ENCODE results near the gene ZEB2. TPM values are rescaled to one million over a fixed set of nuclear protein-coding genes. Genes with fewer than 3 reads are reported as not detected.

ZEB2 gene
- total and polyA plus RNA-seq, 10 of the 15 experiments (the other 5 are each of a cell fraction or from before 2014, with no cell fraction given) = 0.14 to 3.2 (median 0.84) TPM

- TF ChIP-seq CBX5 (IDR thresholded peaks at IDR 0.05; ENCODE audit: low read depth) = no peak
Measured at GRCh38 chr2:144376926-144377325, 143.0 kb downstream of the ZEB2 start (continued).

- Histone ChIP-seq H3K4me3 (no peak overlapping the region), H3K4me1 (ENCODE audit: control insufficient read depth, insufficient read depth, low read length) (peaks cover 5% of the 10 kb centered on the region), H3K9me3 (replicated peaks; ENCODE audit: control insufficient read depth, insufficient read depth, low read length) (no peaks in the 10 kb centered on the region), H3K79me2 (ENCODE audit: control insufficient read depth, insufficient read depth, low read length) (no peaks in the 10 kb centered on the region), H3K4me2 (ENCODE audit: control insufficient read depth, insufficient read depth) (no peak overlapping the region), H4K20me1 (ENCODE audit: control insufficient read depth, insufficient read depth) (no peaks in the 10 kb centered on the region), H3K27me3 (replicated peaks in 1 of 2; ENCODE audit: control insufficient read depth in 2 of 2, insufficient read depth in 2 of 2, low read length in 1 of 2) (no peaks in the 10 kb centered on the region), H3K36me3 (ENCODE audit: control insufficient read depth in 2 of 2, insufficient read depth in 2 of 2, low read length in 1 of 2) (no peaks in the 10 kb centered on the region), H3K9ac (ENCODE audit: control insufficient read depth, insufficient read depth, low read length) (no peak overlapping the region), H3K27ac (ENCODE audit: control insufficient read depth, insufficient read depth) (no peak overlapping the region), H2AFZ (ENCODE audit: control insufficient read depth, low read depth, low read length) (no peak overlapping the region)
- ChIA-PET SMC1A (ENCODE audit: uncharacterized antibody, unreplicated experiment) (interaction anchor here (0.5 to 0.8 kb wide), 3 partner anchors 11 to 998 kb away, joined by 3 read pairs; no protein-coding TSS in a partner anchor), RAD21 (ENCODE audit: unreplicated experiment) (no interaction called here), POLR2A (no interaction called here), CTCF (no interaction called here)
- in situ Hi-C loops (cut with MboI) (no loop called here), intact Hi-C loops (cut with micrococcal nuclease; ENCODE audit: unreplicated experiment) (no loop called here)
- no peak for DNase-seq (ENCODE audit: low read depth, low spot score)
- no TSS peak for BruUV-seq (replicated peaks)
- TF ChIP-seq BHLHE40 (IDR thresholded peaks at IDR 0.05; ENCODE audit: borderline replicate concordance in 1 of 2, low read depth in 2 of 2, low read length in 1 of 2) (no peak), TAF1 (IDR thresholded peaks at IDR 0.05; ENCODE audit: borderline replicate concordance, low read depth, low read length) (no peak), USF1 (IDR thresholded peaks at IDR 0.05; ENCODE audit: borderline replicate concordance, extremely low read length, insufficient read depth, low read depth, low read length) (no peak), PRDM15 (CRISPR knock-in tag; IDR thresholded peaks at IDR 0.05) (no peak), CHD2 (IDR thresholded peaks at IDR 0.05; ENCODE audit: borderline replicate concordance, low read depth, low read length) (no peak), PAX5 (IDR thresholded peaks at IDR 0.05; ENCODE audit: borderline replicate concordance, low read depth, low read length) (no peak), CHD4 (IDR thresholded peaks at IDR 0.05) (no peak), TBL1XR1 (IDR thresholded peaks at IDR 0.05; ENCODE audit: low read depth, low read length) (no peak), CREM (IDR thresholded peaks at IDR 0.05; ENCODE audit: low read depth) (no peak), EP300 (IDR thresholded peaks at IDR 0.05; ENCODE audit: borderline replicate concordance in 1 of 2, control insufficient read depth in 1 of 2, low read depth in 2 of 2, low read length in 2 of 2) (no peak), DPF2 (IDR thresholded peaks at IDR 0.05) (no peak), ZNF24 (IDR thresholded peaks at IDR 0.05) (no peak), HDAC6 (IDR thresholded peaks at IDR 0.05; ENCODE audit: unreplicated experiment) (no peak), RBBP5 (conservative IDR thresholded peaks at IDR 0.05) (no peak), MXI1 (IDR thresholded peaks at IDR 0.05; ENCODE audit: low read depth, low read length) (no peak), KDM1A (IDR thresholded peaks at IDR 0.05; ENCODE audit: borderline replicate concordance) (no peak), RELB (IDR thresholded peaks at IDR 0.05; ENCODE audit: low read depth) (no peak)
- no peak for ATAC-seq
- WGBS (ENCODE audit: insufficient coverage, insufficient replicate concordance, low lambda C conversion rate, missing lambda C conversion rate) = 50% methylated on average over 2 of the region's 2 CpGs
- no peak for FAIRE-seq
Measured at GRCh38 chr2:144376460-144376859, 143.5 kb downstream of the ZEB2 start.

Data from GM12878 (cell line).